H9 (cell line): ENCODE measurements around the gene BAAT. TPM values are rescaled to one million over a fixed set of nuclear protein-coding genes. Genes with fewer than 3 reads are reported as not detected.

Experiments
- DNase-seq: peaks from one replicate; pipeline ENCODE4 v3.0.0-alpha.2; 2017
- H2AFZ ChIP-seq: one replicate; pipeline ENCODE4 v1.6.1; 2013; ENCODE audit warnings: mild to moderate bottlenecking, low read length, control low read depth, moderate library complexity
- H2AK5ac ChIP-seq: 2 replicates; pipeline ENCODE4 v1.6.1; 2013; ENCODE audit warnings: low read length, control low read depth, mixed read lengths; ENCODE audit not compliant: insufficient read length
- H2BK120ac ChIP-seq: one replicate; pipeline ENCODE4 v1.6.1; 2013; ENCODE audit warnings: low read depth, mild to moderate bottlenecking, low read length, control low read depth, inconsistent platforms; ENCODE audit not compliant: poor library complexity, severe bottlenecking
- H2BK12ac ChIP-seq: 2 replicates; pipeline ENCODE4 v1.6.1; 2013; ENCODE audit warnings: low read length, control low read depth, mixed read lengths, low read depth; ENCODE audit not compliant: insufficient read length
- H2BK15ac ChIP-seq: 2 replicates; pipeline ENCODE4 v1.6.1; 2013; ENCODE audit warnings: low read depth, low read length, control low read depth
- H2BK20ac ChIP-seq: one replicate; pipeline ENCODE4 v1.6.1; 2013; ENCODE audit warnings: low read depth, mild to moderate bottlenecking, low read length, control low read depth, inconsistent platforms; ENCODE audit not compliant: poor library complexity, severe bottlenecking
- H2BK5ac ChIP-seq: 2 replicates; pipeline ENCODE4 v1.6.1; 2013; ENCODE audit warnings: low read length, control low read depth, mixed read lengths; ENCODE audit not compliant: insufficient read length
- H3K14ac ChIP-seq: 2 replicates; pipeline ENCODE4 v1.6.1; 2013; ENCODE audit warnings: low read length, control low read depth; ENCODE audit not compliant: insufficient read depth
- H3K18ac ChIP-seq: 2 replicates; pipeline ENCODE4 v1.6.1; 2013; ENCODE audit warnings: low read depth, mild to moderate bottlenecking, mixed read lengths, low read length, control low read depth; ENCODE audit not compliant: insufficient read length
- H3K23ac ChIP-seq: 2 replicates; pipeline ENCODE4 v1.6.1; 2013; ENCODE audit warnings: low read length, control low read depth, mixed read lengths, low read depth; ENCODE audit not compliant: insufficient read length
- H3K23me2 ChIP-seq: 2 replicates; pipeline ENCODE4 v1.6.1; 2013; ENCODE audit warnings: low read depth, mild to moderate bottlenecking, mixed read lengths, low read length, control low read depth; ENCODE audit not compliant: insufficient read length, poor library complexity, severe bottlenecking
- H3K27ac ChIP-seq: 2 replicates; pipeline ENCODE4 v1.5.1; 2013; ENCODE audit warnings: low read length, control low read depth, mixed read lengths, low read depth; ENCODE audit not compliant: insufficient read length
- H3K27me3 ChIP-seq: 2 replicates; pipeline ENCODE4 v1.6.1; 2013; ENCODE audit warnings: low read length, control low read depth, inconsistent platforms; ENCODE audit not compliant: insufficient read depth
- H3K4ac ChIP-seq: 2 replicates; pipeline ENCODE4 v1.6.1; 2013; ENCODE audit warnings: low read depth, mild to moderate bottlenecking, control low read depth, inconsistent platforms, low read length, moderate library complexity
- H3K4me1 ChIP-seq: 2 replicates; pipeline ENCODE4 v1.6.1; 2013; ENCODE audit warnings: low read length, control low read depth, inconsistent platforms; ENCODE audit not compliant: insufficient read depth
- H3K4me2 ChIP-seq: 2 replicates; pipeline ENCODE4 v1.6.1; 2013; ENCODE audit warnings: low read length, control low read depth, mixed read lengths; ENCODE audit not compliant: insufficient read length, insufficient read depth
- H3K56ac ChIP-seq: 2 replicates; pipeline ENCODE4 v1.6.1; 2013; ENCODE audit warnings: low read depth, mild to moderate bottlenecking, mixed read lengths, low read length, control low read depth; ENCODE audit not compliant: insufficient read length
- H3K79me1 ChIP-seq: 2 replicates; pipeline ENCODE4 v1.6.1; 2013; ENCODE audit warnings: low read depth, mild to moderate bottlenecking, moderate library complexity, low read length, control low read depth, inconsistent platforms; ENCODE audit not compliant: insufficient read depth, poor library complexity, severe bottlenecking
- H3K79me2 ChIP-seq: 2 replicates; pipeline ENCODE4 v1.6.1; 2013; ENCODE audit warnings: low read length, control low read depth, inconsistent platforms; ENCODE audit not compliant: insufficient read depth
- H3K9ac ChIP-seq: 2 replicates; pipeline ENCODE4 v1.6.1; 2013; ENCODE audit warnings: low read length, control low read depth, mixed read lengths; ENCODE audit not compliant: insufficient read length; ENCODE audit errors: extremely low read depth
- H3K9me3 ChIP-seq: one replicate; pipeline ENCODE4 v1.6.1; 2013; ENCODE audit warnings: low read depth, low read length, inconsistent platforms; ENCODE audit not compliant: control insufficient read depth
- H3T11ph ChIP-seq: one replicate; pipeline ENCODE4 v1.6.1; 2013; ENCODE audit warnings: mild to moderate bottlenecking, low read length, control low read depth, inconsistent platforms
- H4K20me1 ChIP-seq: one replicate; pipeline ENCODE4 v1.6.1; 2013; ENCODE audit not compliant: control insufficient read depth, insufficient read length, insufficient read depth
- H4K5ac ChIP-seq: 2 replicates; pipeline ENCODE4 v1.6.1; 2013; ENCODE audit warnings: low read depth, mild to moderate bottlenecking, mixed read lengths, low read length, control low read depth; ENCODE audit not compliant: insufficient read length
- H4K8ac ChIP-seq: replicated peaks from 2 replicates; pipeline ENCODE4 v1.6.1; 2013; ENCODE audit warnings: low read length, control low read depth, mixed read lengths, low read depth; ENCODE audit not compliant: insufficient read length
- H4K91ac ChIP-seq: 2 replicates; pipeline ENCODE4 v1.6.1; 2013; ENCODE audit warnings: low read depth, mild to moderate bottlenecking, moderate library complexity, mixed read lengths, low read length, control low read depth; ENCODE audit not compliant: insufficient read length
- H3K27ac Mint-ChIP-seq, 3 experiments: 2 replicates in 2 of 3; 3 replicates in 1 of 3; pipeline ENCODE4 v1.8.0; 2020 to 2021; ENCODE audit warnings: mixed read lengths in 3 of 3, mild to moderate bottlenecking in 1 of 3, moderate library complexity in 1 of 3
- H3K27me3 Mint-ChIP-seq: 2 replicates; pipeline ENCODE4 v1.8.0; 2021; ENCODE audit warnings: low read depth, mild to moderate bottlenecking, moderate library complexity, mixed read lengths
- H3K36me3 Mint-ChIP-seq, 3 experiments: 2 replicates in 2 of 3; 3 replicates in 1 of 3; pipeline ENCODE4 v1.8.0; 2020 to 2021; ENCODE audit warnings: low read depth in 3 of 3, mixed read lengths in 3 of 3; ENCODE audit not compliant: insufficient read depth in 1 of 3
- H3K4me1 Mint-ChIP-seq, 2 experiments: 2 replicates each; pipeline ENCODE4 v1.8.0; 2020; ENCODE audit warnings: mixed read lengths in 2 of 2
- H3K4me3 Mint-ChIP-seq, 2 experiments: 2 replicates in 1 of 2; 3 replicates in 1 of 2; pipeline ENCODE4 v1.8.0; 2020 to 2021; ENCODE audit warnings: mild to moderate bottlenecking in 2 of 2, mixed read lengths in 2 of 2, moderate library complexity in 1 of 2
- H3K9me3 Mint-ChIP-seq, 2 experiments: 2 replicates in 1 of 2; 3 replicates in 1 of 2; pipeline ENCODE4 v1.8.0; 2020; ENCODE audit warnings: mild to moderate bottlenecking in 2 of 2, mixed read lengths in 2 of 2, moderate library complexity in 1 of 2
- CTCF ChIP-seq: fragments of 200-600 bp; sonication (generic); conservative IDR thresholded peaks from 3 replicates; pipeline ENCODE4 v1.8.0; 2021; ENCODE audit warnings: antibody characterized with exemption, mild to moderate bottlenecking
- total RNA-seq: library from RNA; stranded (reverse); gene quantifications from 2 replicates; pipeline ENCODE4 v1.2.1, GENCODE V29; 2021

The BAAT gene
- total RNA-seq, 1 experiment from 2014 or later = 0.09 TPM

GRCh38 chr9:101365181-101365580, 19.6 kb downstream of the BAAT start:
- peaks cover 0 to 3% of the 10 kb centered on the region in 2 experiments; a peak in 2 of 4 replicates for H3K4me1 Mint-ChIP-seq
- no peaks in the 10 kb centered on the region for H3K79me1 ChIP-seq

More at GRCh38 chr9:101365181-101365580, 19.6 kb downstream of the BAAT start:
- no peak overlapping the region for H3K4ac ChIP-seq
- Mint-ChIP-seq H3K4me3 (no peak overlapping the region), H3K36me3 (no peaks in the 10 kb centered on the region), H3K27me3 (no peaks in the 10 kb centered on the region), H3K27ac (no peak overlapping the region), H3K9me3 (no peaks in the 10 kb centered on the region)
- H4K5ac ChIP-seq = no peak overlapping the region
- no peak overlapping the region for H2BK15ac ChIP-seq
- H3K56ac ChIP-seq = no peak overlapping the region
- H2AFZ ChIP-seq = no peak overlapping the region
- H3K9ac ChIP-seq = no peak overlapping the region
- H2BK120ac ChIP-seq = no peak overlapping the region
- no peak for DNase-seq
- H2BK12ac ChIP-seq = no peak overlapping the region
- H3K18ac ChIP-seq = no peak overlapping the region
- H3K14ac ChIP-seq = no peak overlapping the region
- H3K4me2 ChIP-seq = no peak overlapping the region
- no peaks in the 10 kb centered on the region for H3K79me2 ChIP-seq
- H3K23ac ChIP-seq = no peak overlapping the region
- H2BK20ac ChIP-seq = no peak overlapping the region
- no peaks in the 10 kb centered on the region for H4K20me1 ChIP-seq
- no peak overlapping the region for H4K8ac ChIP-seq
- no peaks in the 10 kb centered on the region for H3K23me2 ChIP-seq
- H3K9me3 ChIP-seq = no peaks in the 10 kb centered on the region
- no peak overlapping the region for H2AK5ac ChIP-seq
- no peak overlapping the region for H4K91ac ChIP-seq
- H2BK5ac ChIP-seq = no peak overlapping the region
- H3T11ph ChIP-seq = no peak overlapping the region
- TF ChIP-seq CTCF = no peak
- H3K27me3 ChIP-seq = no peaks in the 10 kb centered on the region
- H3K4me1 ChIP-seq = no peaks in the 10 kb centered on the region
- no peak overlapping the region for H3K27ac ChIP-seq
